B cell (primary cell): ENCODE data around the gene PHF19. TPM values are rescaled to one million over a fixed set of nuclear protein-coding genes. Genes with fewer than 3 reads are reported as not detected.

Experiments used
- ATAC-seq: fragments of 200-7000 bp; cut with Tn5 transposase; one replicate; pipeline ENCODE4 v1.10.0; 2021; ENCODE audit warnings: low read depth, mild to moderate bottlenecking, moderate number of reproducible peaks, moderate library complexity
- CTCF ChIA-PET: fragments of 350-600 bp; sonication (Branson Sonifier 250); formaldehyde crosslinking; loops from one replicate; lab custom pipeline; 2021; ENCODE audit warnings: antibody characterized with exemption, inconsistent platforms; lab: Charles Lee
- POLR2A ChIA-PET: fragments of 350-600 bp; sonication (Branson Sonifier 250); formaldehyde crosslinking; loops from one replicate; lab custom pipeline; 2021; ENCODE audit warnings: antibody characterized with exemption; lab: Charles Lee
- DNase-seq: peaks from one replicate; pipeline ENCODE4 v3.0.0; 2013
- H2AFZ ChIP-seq: 2 replicates; pipeline ENCODE4 v1.6.1; 2012; ENCODE audit warnings: mild to moderate bottlenecking, low read depth, low read length; ENCODE audit not compliant: insufficient read depth, poor library complexity, severe bottlenecking
- H3K27ac ChIP-seq, 2 donors: 1 replicate in 1 of 2; 2 replicates in 1 of 2; pipeline ENCODE4 v1.5.1; 2012 to 2013; ENCODE audit warnings: low read length in 2 of 2, mild to moderate bottlenecking in 2 of 2, moderate library complexity in 1 of 2
- H3K27me3 ChIP-seq, 4 experiments: fragments of 200-600 bp in 1 of 4; sonication (generic) in 1 of 4; replicated peaks in 1 of 4; 1 replicate in 2 of 4; 2 replicates in 2 of 4; pipeline versions ENCODE4 v1.6.1 to v1.7.0; 2013 to 2016; ENCODE audit warnings: low read length in 3 of 4, mild to moderate bottlenecking in 2 of 4, mixed read lengths in 1 of 4, moderate library complexity in 1 of 4; ENCODE audit not compliant: insufficient read depth in 4 of 4, control insufficient read depth in 3 of 4; ENCODE audit errors: control extremely low read depth in 1 of 4
- H3K36me3 ChIP-seq, 2 experiments: replicated peaks in 1 of 2; 1 replicate in 1 of 2; 2 replicates in 1 of 2; pipeline versions ENCODE4 v1.6.1 to v1.7.1; 2013; ENCODE audit warnings: low read length in 1 of 2; ENCODE audit not compliant: insufficient read depth in 2 of 2, control insufficient read depth in 1 of 2; ENCODE audit errors: control extremely low read depth in 1 of 2, extremely low read depth in 1 of 2
- H3K4me1 ChIP-seq, 2 donors: fragments of 200-600 bp in 1 of 2; sonication (generic) in 1 of 2; 1 replicate in 1 of 2; 2 replicates in 1 of 2; pipeline versions ENCODE4 v1.5.1 to v1.6.1; 2013 to 2017; ENCODE audit warnings: low read length in 2 of 2; ENCODE audit not compliant: control insufficient read depth in 2 of 2, insufficient read depth in 2 of 2
- H3K4me2 ChIP-seq: replicated peaks from 2 replicates; pipeline ENCODE3; 2012; ENCODE audit warnings: mild to moderate bottlenecking, low read depth, low read length; ENCODE audit not compliant: poor library complexity, severe bottlenecking
- H3K4me3 ChIP-seq, 5 experiments: fragments of 200-600 bp in 1 of 5; sonication (generic) in 1 of 5; 1 replicate in 3 of 5; 2 replicates in 2 of 5; pipeline versions ENCODE4 v1.5.1 to v1.7.0; 2011 to 2016; ENCODE audit warnings: low read length in 4 of 5, mild to moderate bottlenecking in 4 of 5, low read depth in 2 of 5, control low read depth in 1 of 5, moderate library complexity in 1 of 5; ENCODE audit not compliant: insufficient read depth in 1 of 5; ENCODE audit errors: control extremely low read depth in 1 of 5, extremely low read depth in 1 of 5
- H3K79me2 ChIP-seq: fragments of 200-600 bp; sonication (generic); one replicate; pipeline ENCODE4 v1.6.0; 2016; ENCODE audit warnings: low read length; ENCODE audit not compliant: control insufficient read depth, insufficient read depth
- H3K9ac ChIP-seq: fragments of 200-600 bp; sonication (generic); 2 replicates; pipeline ENCODE4 v1.6.1; 2017; ENCODE audit warnings: mild to moderate bottlenecking, low read length, moderate library complexity
- H3K9me3 ChIP-seq, 3 donors: one replicate each; pipeline versions ENCODE4 v1.6.1 to v1.7.1; 2013; ENCODE audit warnings: low read length in 2 of 3; ENCODE audit not compliant: control insufficient read depth in 2 of 3, insufficient read depth in 1 of 3; ENCODE audit errors: control extremely low read depth in 1 of 3
- H4K20me1 ChIP-seq: 2 replicates; pipeline ENCODE4 v1.6.0; 2012; ENCODE audit warnings: mild to moderate bottlenecking, low read length; ENCODE audit not compliant: insufficient read depth, control insufficient read depth, poor library complexity, severe bottlenecking
- H3K27ac Mint-ChIP-seq: one replicate; pipeline ENCODE4 v1.8.0; 2021; ENCODE audit warnings: mixed read lengths
- H3K27me3 Mint-ChIP-seq: one replicate; pipeline ENCODE4 v1.8.0; 2021; ENCODE audit warnings: mixed read lengths
- H3K4me1 Mint-ChIP-seq: one replicate; pipeline ENCODE4 v1.8.0; 2021; ENCODE audit warnings: mixed read lengths
- H3K4me3 Mint-ChIP-seq: one replicate; pipeline ENCODE4 v1.8.0; 2021; ENCODE audit warnings: mixed read lengths
- H3K9me3 Mint-ChIP-seq: one replicate; pipeline ENCODE4 v1.8.0; 2022; ENCODE audit warnings: mixed read lengths; ENCODE audit not compliant: insufficient read depth
- CTCF ChIP-seq: fragments of 200-600 bp; IDR thresholded peaks from one replicate; pipeline ENCODE4 v1.8.0; 2022; ENCODE audit warnings: antibody characterized with exemption, mild to moderate bottlenecking
- EZH2 ChIP-seq: IDR thresholded peaks from 2 replicates; pipeline ENCODE4 v1.6.1; 2012; ENCODE audit warnings: borderline replicate concordance, low read depth, mild to moderate bottlenecking, moderate library complexity, low read length; ENCODE audit not compliant: insufficient read depth, poor library complexity, severe bottlenecking
- WGBS: methylation state at CpG from one replicate; pipeline ENCODE4 v1.1.5; 2013; ENCODE audit warnings: missing lambda C conversion rate; ENCODE audit not compliant: insufficient coverage; 5-methylcytosine and 5-hydroxymethylcytosine counted together
- intact Hi-C: fragments of 100-400 bp; cut with micrococcal nuclease; formaldehyde crosslinking; loops from one replicate; pipeline ENCODE4 v1.10.0; 2022
- polyA plus RNA-seq: library from polyadenylated mRNA; depleted of rRNA; stranded (reverse); fragments of >200 nt; gene quantifications from 2 replicates; pipeline ENCODE4 v1.2.3, GENCODE V29; 2012
- total RNA-seq, 2 donors: library from RNA; stranded (reverse); fragments of 120-200 nt in 1 of 2; gene quantifications; 1 replicate in 1 of 2; 2 replicates in 1 of 2; pipeline versions ENCODE4 v1.2.3 to v1.2.4, GENCODE V29; 2013 to 2022

The PHF19 gene
- total and polyA plus RNA-seq, 2 donors (not counting 1 experiment from before 2014, with no cell fraction given) = 17.0 to 20.9 TPM

GRCh38 chr9:120901755-120902568, 25.0 kb upstream of the PHF19 start:
- H3K27ac Mint-ChIP-seq = peak overlapping the region; percentile 76
- Histone ChIP-seq H3K9me3 (peaks cover 0 to 9% (median 0%) of the 10 kb centered on the region in 3 donors), H3K4me1 (peaks cover 57 to 63% of the 10 kb centered on the region in 2 donors), H3K4me3 (no peak overlapping the region), H3K27ac (peak overlapping the region in 1 of 2 donors; percentile 77), H3K27me3 (no peaks in the 10 kb centered on the region), H3K4me2 (peak overlapping the region; percentile 53), H3K9ac (no peak overlapping the region), H2AFZ (no peak overlapping the region), H4K20me1 (no peaks in the 10 kb centered on the region), H3K79me2 (no peaks in the 10 kb centered on the region), H3K36me3 (no peaks in the 10 kb centered on the region)
- ChIA-PET POLR2A (no interaction called here), CTCF (interaction anchor here (1.9 kb wide), 1 partner anchor 29 kb away, joined by 7 read pairs; no protein-coding TSS in a partner anchor)
- DNase-seq (no peak), ATAC-seq (no peak)
- 43% methylated on average over 5 of the region's 12 CpGs for WGBS
- peaks cover 59% of the 10 kb centered on the region for H3K4me1 Mint-ChIP-seq
- no peak for TF ChIP-seq CTCF
- TF ChIP-seq EZH2 = no peak
- intact Hi-C loops = no loop called here
- no peaks in the 10 kb centered on the region for H3K27me3 Mint-ChIP-seq
- H3K4me3 Mint-ChIP-seq = no peak overlapping the region
- no peaks in the 10 kb centered on the region for H3K9me3 Mint-ChIP-seq

- Mint-ChIP-seq H3K27ac (no peak overlapping the region), H3K4me1 (peaks cover 54% of the 10 kb centered on the region), H3K9me3 (no peaks in the 10 kb centered on the region), H3K27me3 (no peaks in the 10 kb centered on the region), H3K4me3 (no peak overlapping the region)
- H3K4me2 ChIP-seq = no peak overlapping the region
- no peaks in the 10 kb centered on the region for H4K20me1 ChIP-seq
- WGBS = 100% methylated on average over 3 of the region's 3 CpGs
- no peak overlapping the region for H3K4me3 ChIP-seq
- ATAC-seq (no peak), DNase-seq (no peak)
- no peak overlapping the region for H3K9ac ChIP-seq
- H3K79me2 ChIP-seq = no peaks in the 10 kb centered on the region
- CTCF ChIA-PET = interaction anchor here (0.7 kb wide), 1 partner anchor 19 kb away, joined by 3 read pairs; no protein-coding TSS in a partner anchor
- H3K4me1 ChIP-seq = peaks cover 52 to 55% of the 10 kb centered on the region in 2 donors
- H3K9me3 ChIP-seq = peaks cover 0 to 9% (median 0%) of the 10 kb centered on the region in 3 donors
- no peak overlapping the region for H2AFZ ChIP-seq
- no peaks in the 10 kb centered on the region for H3K27me3 ChIP-seq
- intact Hi-C loops = no loop called here
- H3K27ac ChIP-seq = no peak overlapping the region
- H3K36me3 ChIP-seq = no peaks in the 10 kb centered on the region
- TF ChIP-seq CTCF (no peak), EZH2 (no peak)
- POLR2A ChIA-PET = no interaction called here
These were observed 23.8 kb upstream of the PHF19 start for GRCh38 chr9:120900824-120901223.
